ENCODE measurements around the gene GPLD1.

GPLD1 gene

DNA sequence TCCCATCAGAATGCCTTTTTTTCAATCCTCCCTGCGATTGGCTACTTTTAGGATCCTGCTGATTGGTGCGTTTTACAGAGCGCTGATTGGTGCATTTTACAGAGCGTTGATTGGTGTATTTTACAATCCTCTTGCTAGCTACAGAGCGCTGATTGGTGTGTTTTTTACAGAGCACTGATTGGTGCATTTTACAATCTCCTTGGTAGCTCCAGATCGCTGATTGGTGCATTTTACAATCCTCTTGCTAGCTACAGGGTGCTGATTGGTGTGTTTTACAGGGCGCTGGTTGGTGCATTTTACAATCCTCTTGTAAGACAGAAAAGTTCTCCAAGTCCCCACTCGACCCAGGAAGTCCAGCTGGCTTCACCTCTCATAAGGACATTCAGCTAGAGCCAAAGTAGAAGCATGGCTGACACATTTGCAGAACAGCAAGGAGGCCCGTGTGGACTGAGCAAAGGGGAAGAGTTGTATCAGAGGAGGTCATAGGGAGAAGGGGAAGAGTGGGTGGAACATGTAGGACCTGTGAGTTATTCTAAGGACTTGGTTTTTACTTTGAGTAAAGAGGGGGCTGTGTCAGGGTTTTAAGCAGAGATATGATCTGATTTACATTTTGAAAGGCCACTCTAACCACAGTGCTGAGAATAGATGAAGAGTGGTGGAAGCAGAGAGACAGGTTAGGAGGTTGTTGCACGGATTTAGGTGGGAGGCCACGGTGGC, 8.0 kb upstream of the GPLD1 start:
- Histone ChIP-seq H3K79me2 (ENCODE audit: insufficient read depth, low read length) (peaks cover 11% of the 10 kb centered on the region), H3K36me3 (ENCODE audit: low read length) (peaks cover 7% of the 10 kb centered on the region; the same call in 1 of the 2 replicates), H3K9me3 (ENCODE audit: insufficient read depth, low read length) (0 out of 2 replicates have a peak, but pooled peaks cover 5% of the 10 kb centered on the region), H4K20me1 (ENCODE audit: low read depth, low read length) (no peaks in the 10 kb centered on the region), H3K4me3 (ENCODE audit: insufficient read depth, low read length, poor library complexity, severe bottlenecking) (no peak overlapping the region), H3K27me3 (ENCODE audit: low read length) (no peaks in the 10 kb centered on the region), H3K4me2 (ENCODE audit: low read depth, low read length, poor library complexity, severe bottlenecking) (no peak overlapping the region), H3K9ac (ENCODE audit: low read length) (no peak overlapping the region), H2AFZ (ENCODE audit: low read depth, low read length, severe bottlenecking) (no peak overlapping the region), H3K9me2 (replicated peaks; ENCODE audit: insufficient read depth, low read length) (no peaks in the 10 kb centered on the region), H3F3A (ENCODE audit: insufficient read depth) (peaks cover 32% of the 10 kb centered on the region), H3K27ac (ENCODE audit: low read depth, low read length) (no peak overlapping the region)
- no peak for TF ChIP-seq EZH2phosphoT487 (conservative IDR thresholded peaks at IDR 0.05; ENCODE audit: low read length)
- TF ChIP-seq, protein P1, sequence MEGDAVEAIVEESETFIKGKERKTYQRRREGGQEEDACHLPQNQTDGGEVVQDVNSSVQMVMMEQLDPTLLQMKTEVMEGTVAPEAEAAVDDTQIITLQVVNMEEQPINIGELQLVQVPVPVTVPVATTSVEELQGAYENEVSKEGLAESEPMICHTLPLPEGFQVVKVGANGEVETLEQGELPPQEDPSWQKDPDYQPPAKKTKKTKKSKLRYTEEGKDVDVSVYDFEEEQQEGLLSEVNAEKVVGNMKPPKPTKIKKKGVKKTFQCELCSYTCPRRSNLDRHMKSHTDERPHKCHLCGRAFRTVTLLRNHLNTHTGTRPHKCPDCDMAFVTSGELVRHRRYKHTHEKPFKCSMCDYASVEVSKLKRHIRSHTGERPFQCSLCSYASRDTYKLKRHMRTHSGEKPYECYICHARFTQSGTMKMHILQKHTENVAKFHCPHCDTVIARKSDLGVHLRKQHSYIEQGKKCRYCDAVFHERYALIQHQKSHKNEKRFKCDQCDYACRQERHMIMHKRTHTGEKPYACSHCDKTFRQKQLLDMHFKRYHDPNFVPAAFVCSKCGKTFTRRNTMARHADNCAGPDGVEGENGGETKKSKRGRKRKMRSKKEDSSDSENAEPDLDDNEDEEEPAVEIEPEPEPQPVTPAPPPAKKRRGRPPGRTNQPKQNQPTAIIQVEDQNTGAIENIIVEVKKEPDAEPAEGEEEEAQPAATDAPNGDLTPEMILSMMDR (IDR thresholded peaks at IDR 0.05; ENCODE audit: insufficient read depth, low read length, poor library complexity, severe bottlenecking), result no peak

DNA sequence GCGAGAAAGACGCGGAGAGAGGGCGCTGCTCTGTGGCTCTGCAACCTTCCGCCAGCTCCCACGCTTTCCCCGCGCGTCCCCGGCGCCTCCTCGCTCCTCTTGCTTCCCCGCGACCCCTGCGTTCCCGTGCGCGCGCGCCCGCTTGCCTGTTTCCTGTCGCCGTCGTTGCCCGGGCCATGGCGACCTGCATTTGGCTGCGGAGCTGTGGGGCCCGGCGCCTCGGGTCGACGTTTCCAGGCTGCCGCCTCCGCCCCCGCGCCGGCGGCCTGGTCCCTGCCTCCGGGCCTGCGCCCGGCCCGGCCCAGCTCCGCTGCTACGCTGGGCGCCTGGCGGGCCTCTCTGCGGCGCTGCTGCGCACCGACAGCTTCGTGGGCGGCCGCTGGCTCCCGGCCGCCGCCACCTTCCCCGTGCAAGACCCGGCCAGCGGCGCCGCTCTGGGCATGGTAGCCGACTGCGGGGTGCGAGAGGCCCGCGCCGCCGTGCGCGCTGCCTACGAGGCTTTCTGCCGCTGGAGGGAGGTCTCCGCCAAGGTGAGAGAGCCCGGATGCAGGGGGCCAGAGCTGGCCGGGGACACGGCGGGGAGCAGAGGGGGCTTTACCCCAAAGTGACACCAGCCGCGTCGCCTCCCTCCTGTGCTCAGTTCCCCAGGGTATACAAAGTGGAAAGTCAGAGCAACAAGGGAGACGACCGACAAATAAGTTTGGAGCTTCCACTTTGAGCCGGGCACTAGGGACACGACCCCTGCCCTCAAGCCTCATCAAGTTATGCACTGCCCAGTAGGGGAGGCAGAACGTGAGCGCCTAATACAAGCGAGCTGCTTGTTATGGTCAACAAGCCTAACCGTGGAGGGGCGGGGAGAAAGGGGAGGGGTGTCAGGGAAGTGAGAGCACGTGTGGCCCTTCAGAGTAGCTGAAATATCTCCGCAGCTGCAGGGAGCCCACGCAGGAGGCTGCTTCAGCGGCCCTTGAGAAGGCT, 5.7 kb upstream of the GPLD1 start, which contains the start of gene ALDH5A1:
Gene ALDH5A1 (plus strand): TSS at position 149 of the 975 bp plus-strand sequence. CDS start 28 bp downstream, at position 177.
- peak within 1 kb of the TSS; percentile 71 for H3K9ac ChIP-seq (ENCODE audit: low read length)
- peak within 1 kb of the TSS; percentile 94 for H3K4me2 ChIP-seq (ENCODE audit: low read depth, low read length, poor library complexity, severe bottlenecking)
- peaks cover 11% of the 10 kb centered on the region for H3K79me2 ChIP-seq (ENCODE audit: insufficient read depth, low read length)
- H3K27ac ChIP-seq (ENCODE audit: low read depth, low read length), result peak within 1 kb of the TSS; percentile 74
- peak within 1 kb of the TSS; percentile 79 for H3K4me3 ChIP-seq (ENCODE audit: insufficient read depth, low read length, poor library complexity, severe bottlenecking)
- no peaks in the 10 kb centered on the region for H4K20me1 ChIP-seq (ENCODE audit: low read depth, low read length)
- no peak for TF ChIP-seq EZH2phosphoT487 (conservative IDR thresholded peaks at IDR 0.05; ENCODE audit: low read length)
- TF ChIP-seq, protein P1 (IDR thresholded peaks at IDR 0.05; ENCODE audit: insufficient read depth, low read length, poor library complexity, severe bottlenecking), result peak; percentile 52
- peak within 1 kb of the TSS; percentile 95 for H2AFZ ChIP-seq (ENCODE audit: low read depth, low read length, severe bottlenecking)
- 0 out of 2 replicates have a peak, but pooled peaks cover 4% of the 10 kb centered on the region for H3K36me3 ChIP-seq (ENCODE audit: low read length)
- H3K27me3 ChIP-seq (ENCODE audit: low read length), result no peaks in the 10 kb centered on the region
- 0 out of 2 replicates have a peak, but pooled peaks cover 5% of the 10 kb centered on the region for H3K9me3 ChIP-seq (ENCODE audit: insufficient read depth, low read length)
- H3F3A ChIP-seq (ENCODE audit: insufficient read depth), result peaks cover 29% of the 10 kb centered on the region
- no peaks in the 10 kb centered on the region for H3K9me2 ChIP-seq (replicated peaks; ENCODE audit: insufficient read depth, low read length)

DNA sequence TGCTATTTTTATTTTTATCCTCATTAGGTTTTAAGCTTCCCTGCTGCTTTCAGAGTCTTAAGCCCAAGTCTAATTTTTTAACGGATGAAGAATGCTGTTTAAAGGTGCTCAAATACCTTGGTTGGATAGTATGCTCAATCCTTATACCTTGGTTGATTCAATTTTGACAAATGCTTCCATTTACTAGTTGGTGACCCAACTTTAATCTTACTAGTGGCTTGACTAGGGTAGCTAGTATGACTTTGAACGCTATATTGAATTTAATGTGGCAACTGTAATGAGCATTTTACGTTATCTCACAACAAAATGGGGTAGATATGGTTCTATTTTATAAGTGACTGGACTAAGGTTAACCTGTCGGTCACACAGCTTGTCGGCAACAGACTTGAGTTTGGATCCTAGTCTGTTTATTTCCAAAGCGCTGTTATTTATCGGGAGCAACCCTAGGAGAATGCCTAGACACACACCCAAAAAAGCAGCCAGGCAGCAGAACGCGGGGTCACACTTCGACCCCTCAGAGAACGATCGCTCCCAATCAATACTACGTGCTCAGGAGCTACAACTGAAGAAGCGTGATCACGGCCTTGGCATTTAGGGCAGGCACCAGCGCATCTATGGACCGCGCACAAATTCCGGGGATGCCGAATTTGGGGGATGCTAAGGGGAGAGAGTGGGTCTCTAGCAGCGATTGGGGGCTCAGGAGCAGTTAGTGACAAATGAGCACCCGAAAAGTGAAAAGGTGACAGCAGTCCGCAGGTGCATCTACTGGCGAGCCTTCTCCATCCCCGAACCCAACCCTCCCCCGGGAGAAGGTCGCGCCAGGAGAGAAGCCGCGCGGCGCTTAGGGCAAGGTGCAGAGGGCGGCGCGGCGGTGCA, 4.8 kb upstream of the GPLD1 start:
- peak overlapping the region; percentile 74 for H3K27ac ChIP-seq (ENCODE audit: low read depth, low read length)

More for the DNA sequence above, 4.8 kb upstream of the GPLD1 start:
- Histone ChIP-seq H3K36me3 (ENCODE audit: low read length) (0 out of 2 replicates have a peak, but pooled peaks cover 4% of the 10 kb centered on the region), H3K9ac (ENCODE audit: low read length) (peak overlapping the region; percentile 71), H3F3A (ENCODE audit: insufficient read depth) (peaks cover 29% of the 10 kb centered on the region), H3K4me2 (ENCODE audit: low read depth, low read length, poor library complexity, severe bottlenecking) (peak overlapping the region; percentile 94), H3K9me3 (ENCODE audit: insufficient read depth, low read length) (0 out of 2 replicates have a peak, but pooled peaks cover 5% of the 10 kb centered on the region), H3K4me3 (ENCODE audit: insufficient read depth, low read length, poor library complexity, severe bottlenecking) (peak overlapping the region; percentile 79), H4K20me1 (ENCODE audit: low read depth, low read length) (no peaks in the 10 kb centered on the region), H3K9me2 (replicated peaks; ENCODE audit: insufficient read depth, low read length) (no peaks in the 10 kb centered on the region), H3K27me3 (ENCODE audit: low read length) (no peaks in the 10 kb centered on the region), H3K79me2 (ENCODE audit: insufficient read depth, low read length) (peaks cover 11% of the 10 kb centered on the region), H2AFZ (ENCODE audit: low read depth, low read length, severe bottlenecking) (peak overlapping the region; percentile 95)
- TF ChIP-seq, protein P1 (IDR thresholded peaks at IDR 0.05; ENCODE audit: insufficient read depth, low read length, poor library complexity, severe bottlenecking), result no peak
- no peak for TF ChIP-seq EZH2phosphoT487 (conservative IDR thresholded peaks at IDR 0.05; ENCODE audit: low read length)

Measured in SU-DHL-6 (cell line).